ENCODE measurements around the gene KLF1. TPM values are rescaled to one million over a fixed set of nuclear protein-coding genes. Genes with fewer than 3 reads are reported as not detected.

KLF1 gene
- total and polyA plus RNA-seq, 4 donors, result 0.26 to 3.0 (median 0.44) TPM

DNA sequence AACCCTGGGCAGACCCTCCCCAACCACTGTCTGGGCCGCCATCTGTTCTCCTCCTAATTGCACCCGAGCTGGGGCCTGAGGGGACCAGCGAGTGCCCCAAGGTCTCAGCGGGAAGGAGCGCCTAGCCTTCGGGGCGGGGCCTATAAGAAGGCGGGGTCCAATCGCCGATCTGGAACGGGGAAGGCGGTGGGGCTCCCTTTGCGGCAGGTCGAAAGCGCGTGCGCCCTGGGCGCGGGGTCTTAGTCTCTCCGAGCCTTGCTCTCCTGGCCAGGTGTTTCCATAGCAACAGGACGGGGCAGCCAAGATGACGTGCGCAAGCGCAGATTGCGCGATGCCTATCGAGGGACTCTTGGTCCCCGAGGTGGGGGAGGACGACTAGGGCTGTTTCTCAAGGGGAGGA, 45.9 kb downstream of the KLF1 start:
- ATAC-seq (ENCODE audit: insufficient read depth, low FRiP score), result no peak
- DNase-seq, result peak in 2 of 3 donors; percentile 38 to 67
- peaks cover 0 to 3% (median 0%) of the 10 kb centered on the region in 4 donors for H3K9me3 ChIP-seq (ENCODE audit: control insufficient read depth in 4 of 4, insufficient read depth in 3 of 4, low read length in 3 of 4)
- H3K27ac ChIP-seq (ENCODE audit: low read depth in 1 of 2, low read length in 1 of 2), result no peak overlapping the region
- H3K27me3 ChIP-seq (ENCODE audit: control insufficient read depth in 3 of 3, insufficient read depth in 3 of 3, low read length in 2 of 3), result peaks cover 0 to 51% (median 46%) of the 10 kb centered on the region in 3 donors
- no peak overlapping the region for H3K9ac ChIP-seq (ENCODE audit: insufficient read depth in 1 of 2, low read length in 2 of 2)
- TF ChIP-seq, protein P1, sequence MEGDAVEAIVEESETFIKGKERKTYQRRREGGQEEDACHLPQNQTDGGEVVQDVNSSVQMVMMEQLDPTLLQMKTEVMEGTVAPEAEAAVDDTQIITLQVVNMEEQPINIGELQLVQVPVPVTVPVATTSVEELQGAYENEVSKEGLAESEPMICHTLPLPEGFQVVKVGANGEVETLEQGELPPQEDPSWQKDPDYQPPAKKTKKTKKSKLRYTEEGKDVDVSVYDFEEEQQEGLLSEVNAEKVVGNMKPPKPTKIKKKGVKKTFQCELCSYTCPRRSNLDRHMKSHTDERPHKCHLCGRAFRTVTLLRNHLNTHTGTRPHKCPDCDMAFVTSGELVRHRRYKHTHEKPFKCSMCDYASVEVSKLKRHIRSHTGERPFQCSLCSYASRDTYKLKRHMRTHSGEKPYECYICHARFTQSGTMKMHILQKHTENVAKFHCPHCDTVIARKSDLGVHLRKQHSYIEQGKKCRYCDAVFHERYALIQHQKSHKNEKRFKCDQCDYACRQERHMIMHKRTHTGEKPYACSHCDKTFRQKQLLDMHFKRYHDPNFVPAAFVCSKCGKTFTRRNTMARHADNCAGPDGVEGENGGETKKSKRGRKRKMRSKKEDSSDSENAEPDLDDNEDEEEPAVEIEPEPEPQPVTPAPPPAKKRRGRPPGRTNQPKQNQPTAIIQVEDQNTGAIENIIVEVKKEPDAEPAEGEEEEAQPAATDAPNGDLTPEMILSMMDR (IDR thresholded peaks at IDR 0.05; ENCODE audit: control extremely low read depth, extremely low read depth), result no peak
- H3K4me3 ChIP-seq, result no peak overlapping the region
- WGBS, 2 donors, result 1 to 4% methylated on average over 29 of the region's 29 CpGs
- no peaks in the 10 kb centered on the region for H3K36me3 ChIP-seq (ENCODE audit: control insufficient read depth in 4 of 4, insufficient read depth in 4 of 4, low read length in 4 of 4)
- H3K4me1 ChIP-seq (ENCODE audit: control insufficient read depth in 5 of 5, insufficient read depth in 5 of 5, low read length in 5 of 5), result peaks cover 0 to 8% (median 0%) of the 10 kb centered on the region in 5 donors

DNA sequence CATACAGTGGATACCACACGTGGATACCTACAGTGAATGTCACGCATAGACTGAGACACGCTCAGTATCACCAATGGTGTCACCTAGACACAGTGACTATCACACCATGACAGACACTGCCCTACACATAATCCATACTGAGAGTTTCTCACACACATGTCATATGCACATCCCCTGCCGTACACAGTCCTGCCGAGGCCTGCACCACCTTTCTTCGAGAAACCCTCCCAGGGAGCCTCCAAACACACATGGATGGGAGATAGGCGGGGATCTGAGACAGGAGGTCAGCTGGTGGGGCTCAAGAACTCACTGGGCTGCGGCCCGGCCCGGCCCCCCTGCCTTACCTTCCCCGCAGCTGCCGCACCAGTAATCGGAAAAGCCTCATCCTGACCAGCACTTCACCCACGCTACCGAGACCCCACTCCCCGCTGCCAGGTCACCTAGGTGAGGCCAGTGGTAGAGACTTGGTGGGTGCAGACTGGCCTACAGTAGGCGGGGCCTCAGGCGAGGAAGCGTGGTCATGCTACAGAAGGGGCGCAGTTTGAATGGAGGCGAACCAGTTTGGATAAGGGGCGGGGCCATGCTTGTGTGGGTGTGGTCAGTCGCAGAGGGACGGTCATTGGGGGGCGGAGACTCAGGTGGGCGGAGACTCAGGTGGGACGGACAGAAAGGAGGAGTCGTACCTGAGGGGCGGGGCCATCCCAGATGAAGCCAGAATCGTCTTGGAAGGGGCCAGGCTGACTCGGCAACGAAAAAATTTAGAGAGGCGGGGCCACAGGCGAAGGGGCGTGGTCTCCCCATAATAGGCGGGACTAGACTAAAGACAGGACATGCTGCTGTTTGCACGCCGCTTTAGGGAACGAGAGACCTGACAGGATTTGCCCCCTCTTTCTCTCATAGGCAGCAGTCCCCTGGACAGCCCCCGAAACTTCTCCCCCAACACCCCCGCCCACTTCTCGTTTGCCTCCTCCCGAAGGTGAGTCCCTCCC, 46.6 kb downstream of the KLF1 start:
- peaks cover 0 to 5% (median 0%) of the 10 kb centered on the region in 4 donors for H3K9me3 ChIP-seq (ENCODE audit: control insufficient read depth in 4 of 4, insufficient read depth in 3 of 4, low read length in 3 of 4)
- 23 to 28% methylated on average over 43 of the region's 43 CpGs for WGBS, 2 donors
- DNase-seq (peak; percentile 42 to 83 (median 45)), ATAC-seq (ENCODE audit: insufficient read depth, low FRiP score) (peak; percentile 63)
- TF ChIP-seq, protein P1 (IDR thresholded peaks at IDR 0.05; ENCODE audit: control extremely low read depth, extremely low read depth), result no peak
- H3K9ac ChIP-seq (ENCODE audit: insufficient read depth in 1 of 2, low read length in 2 of 2), result no peak overlapping the region
- no peak overlapping the region for H3K4me3 ChIP-seq
- peaks cover 0 to 9% (median 0%) of the 10 kb centered on the region in 5 donors for H3K4me1 ChIP-seq (ENCODE audit: control insufficient read depth in 5 of 5, insufficient read depth in 5 of 5, low read length in 5 of 5)
- peaks cover 0 to 58% (median 52%) of the 10 kb centered on the region in 3 donors for H3K27me3 ChIP-seq (ENCODE audit: control insufficient read depth in 3 of 3, insufficient read depth in 3 of 3, low read length in 2 of 3)
- H3K36me3 ChIP-seq (ENCODE audit: control insufficient read depth in 4 of 4, insufficient read depth in 4 of 4, low read length in 4 of 4), result no peaks in the 10 kb centered on the region
- H3K27ac ChIP-seq (ENCODE audit: low read depth in 1 of 2, low read length in 1 of 2), result no peak overlapping the region

DNA sequence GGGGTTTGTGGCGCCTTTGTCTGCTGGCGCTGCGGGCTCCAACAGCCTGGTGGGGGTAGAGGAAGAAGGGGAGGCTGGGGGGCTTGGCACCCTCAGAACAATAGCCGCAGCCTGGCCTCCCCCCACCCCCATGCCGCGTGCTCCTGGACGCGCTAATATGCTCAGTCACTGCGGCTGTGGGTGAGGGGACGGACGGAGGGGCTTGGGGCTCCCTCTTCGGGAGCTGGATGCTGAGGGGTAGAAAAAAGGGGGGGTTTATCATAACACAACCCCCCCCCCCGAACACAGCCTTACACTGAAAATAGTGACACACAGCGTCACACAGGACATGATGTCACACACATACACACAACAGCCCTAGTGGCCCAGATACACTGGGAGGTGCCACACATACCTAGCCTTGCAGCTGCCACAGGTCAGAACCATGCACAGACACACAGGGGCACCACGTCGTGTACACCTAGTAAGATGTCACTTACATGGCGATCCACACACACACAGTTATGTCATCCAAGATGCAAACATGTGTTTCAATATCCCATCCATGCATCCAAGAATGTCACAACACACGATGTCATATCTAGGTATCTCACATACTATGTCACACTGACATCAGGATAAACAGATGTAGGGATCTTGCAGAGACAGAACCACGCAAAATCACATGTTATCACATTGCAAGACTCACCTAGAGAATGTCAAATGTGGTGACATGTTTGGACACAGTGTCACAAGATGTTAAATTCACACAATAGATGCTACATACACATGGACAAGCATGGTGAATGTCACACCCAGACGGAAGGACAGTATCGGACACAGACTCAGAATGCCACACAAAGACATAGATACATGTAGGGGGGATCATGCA, 47.9 kb downstream of the KLF1 start:
- Histone ChIP-seq H3K9me3 (ENCODE audit: control insufficient read depth in 4 of 4, insufficient read depth in 3 of 4, low read length in 3 of 4) (peaks cover 0 to 8% (median 0%) of the 10 kb centered on the region in 4 donors), H3K4me1 (ENCODE audit: control insufficient read depth in 5 of 5, insufficient read depth in 5 of 5, low read length in 5 of 5) (peaks cover 0 to 12% (median 0%) of the 10 kb centered on the region in 5 donors), H3K27me3 (ENCODE audit: control insufficient read depth in 3 of 3, insufficient read depth in 3 of 3, low read length in 2 of 3) (peaks cover 0 to 71% (median 64%) of the 10 kb centered on the region in 3 donors), H3K9ac (ENCODE audit: insufficient read depth in 1 of 2, low read length in 2 of 2) (no peak overlapping the region), H3K27ac (ENCODE audit: low read depth in 1 of 2, low read length in 1 of 2) (no peak overlapping the region), H3K36me3 (ENCODE audit: control insufficient read depth in 4 of 4, insufficient read depth in 4 of 4, low read length in 4 of 4) (no peaks in the 10 kb centered on the region), H3K4me3 (no peak overlapping the region)
- TF ChIP-seq, protein P1 (IDR thresholded peaks at IDR 0.05; ENCODE audit: control extremely low read depth, extremely low read depth), result no peak
- 20 to 23% methylated on average over 20 to 21 of the region's 21 CpGs for WGBS, 2 donors
- ATAC-seq (ENCODE audit: insufficient read depth, low FRiP score) (no peak), DNase-seq (no peak)
